ENCODE measurements around the gene ATP5PB.

Gene ATP5PB, protein sequence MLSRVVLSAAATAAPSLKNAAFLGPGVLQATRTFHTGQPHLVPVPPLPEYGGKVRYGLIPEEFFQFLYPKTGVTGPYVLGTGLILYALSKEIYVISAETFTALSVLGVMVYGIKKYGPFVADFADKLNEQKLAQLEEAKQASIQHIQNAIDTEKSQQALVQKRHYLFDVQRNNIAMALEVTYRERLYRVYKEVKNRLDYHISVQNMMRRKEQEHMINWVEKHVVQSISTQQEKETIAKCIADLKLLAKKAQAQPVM

DNA sequence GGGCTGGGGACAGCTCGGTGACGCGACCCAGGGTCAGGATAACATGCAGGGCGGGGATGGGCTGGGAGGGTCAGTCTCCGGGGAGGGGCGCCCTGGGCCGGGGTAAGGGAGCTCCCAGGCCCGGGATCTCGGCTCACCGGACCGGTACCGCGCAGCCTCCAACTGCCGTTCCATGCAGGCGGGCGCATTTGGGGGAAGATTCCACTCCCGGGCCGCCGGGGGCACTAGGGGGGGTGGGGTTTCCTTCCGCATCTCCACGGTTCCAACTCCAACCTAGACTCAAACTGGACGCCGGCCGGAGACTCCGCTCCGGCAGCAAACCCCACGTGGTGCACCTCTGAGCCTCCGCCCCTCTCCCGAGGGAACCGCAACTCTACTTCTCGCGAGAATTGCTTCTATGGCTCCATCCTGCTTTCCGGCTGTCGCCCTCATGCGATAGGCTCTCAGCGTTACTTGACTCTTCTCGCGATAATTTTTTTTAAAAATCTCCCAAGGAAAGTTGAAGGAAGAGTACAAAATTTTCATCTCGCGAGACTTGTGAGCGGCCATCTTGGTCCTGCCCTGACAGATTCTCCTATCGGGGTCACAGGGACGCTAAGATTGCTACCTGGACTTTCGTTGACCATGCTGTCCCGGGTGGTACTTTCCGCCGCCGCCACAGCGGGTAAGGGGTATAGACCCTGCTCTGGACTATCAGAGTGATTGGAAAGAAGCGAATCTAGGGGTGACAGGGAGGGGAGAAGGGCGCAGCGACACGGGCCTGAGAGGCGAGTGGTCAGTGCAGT lies at the start of gene ATP5PB, which contains the start of gene WDR77:
Gene ATP5PB (plus strand): TSS at position 547 of the 785 bp plus-strand sequence. CDS start 78 bp downstream, at position 625.
Gene WDR77 (minus strand): TSS at position 339 of the 785 bp plus-strand sequence. CDS start 87 bp downstream, at position 252.
- peak; percentile 99 for DNase-seq

- peak; percentile 47 for DNase-seq
These were observed 49.3 kb upstream of the ATP5PB start for GRCh38 chr1:111399792-111400610.

DNA sequence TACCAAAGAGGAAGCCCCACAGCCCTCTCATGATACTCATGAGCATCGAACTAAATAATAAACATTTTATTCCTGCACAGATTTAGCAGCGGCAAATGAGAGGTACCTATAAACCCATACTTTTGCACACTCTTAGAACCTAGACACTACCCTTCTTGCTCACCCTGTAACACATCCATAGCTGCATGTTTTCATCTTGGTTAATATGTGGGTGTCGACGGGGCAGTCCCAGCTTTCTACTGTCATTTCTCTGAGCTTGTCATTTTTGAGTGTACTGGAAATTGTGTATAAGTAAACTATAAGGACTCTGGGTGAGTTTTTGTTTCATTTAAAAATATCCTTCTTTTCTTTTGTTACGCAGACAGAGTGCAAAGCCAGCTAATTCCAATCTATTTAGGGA lies 47.2 kb upstream of the ATP5PB start:
- DNase-seq, result no peak

GRCh38 chr1:111404588-111404987 lies 44.7 kb upstream of the ATP5PB start:
- no peak for DNase-seq

DNA sequence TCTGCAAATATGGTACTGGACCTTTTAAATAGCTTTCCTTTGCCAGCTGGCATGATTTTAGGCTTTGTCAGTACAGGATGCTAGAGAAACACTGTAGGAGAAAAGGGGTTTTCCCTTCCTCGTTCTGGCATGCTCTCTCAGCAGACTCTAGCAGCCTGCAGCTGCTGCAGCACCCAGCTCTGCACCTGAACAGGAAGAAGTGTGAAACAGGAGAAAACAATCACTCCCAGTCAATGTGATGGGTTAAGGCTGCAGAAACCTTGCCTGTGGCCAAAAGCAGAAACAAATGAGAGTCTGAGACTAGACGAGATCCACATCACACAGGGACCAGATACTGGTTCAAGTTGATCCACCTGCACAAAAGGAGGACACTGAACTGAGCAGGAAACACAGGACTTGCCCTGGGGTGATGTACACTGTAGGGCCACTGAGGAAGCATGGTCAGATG lies 42.9 kb upstream of the ATP5PB start:
- peak; percentile 59 for DNase-seq

- DNase-seq, result no peak
These were observed 42.0 kb upstream of the ATP5PB start for GRCh38 chr1:111407301-111407700.

GRCh38 chr1:111412839-111413238 lies 36.4 kb upstream of the ATP5PB start:
- DNase-seq, result no peak

DNA sequence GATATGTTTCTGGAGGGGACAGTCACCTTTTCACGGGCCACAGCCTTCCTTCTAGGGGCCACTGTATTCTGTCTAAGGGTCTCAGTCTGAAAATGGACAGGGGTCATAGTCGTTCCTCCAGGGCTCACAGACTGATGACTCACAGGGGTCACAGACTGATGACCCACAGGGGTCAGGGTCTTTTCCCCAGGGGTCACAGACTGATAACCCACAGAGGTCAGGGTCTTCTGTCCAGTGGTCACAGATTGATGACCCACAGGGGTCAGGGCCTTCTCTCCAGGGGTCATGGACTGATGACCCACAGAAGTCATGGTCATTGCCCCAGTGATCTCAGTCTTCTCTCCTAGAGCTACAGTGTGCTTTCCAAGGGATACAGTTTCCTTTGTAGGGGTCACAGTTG lies 34.5 kb upstream of the ATP5PB start:
- no peak for DNase-seq

DNA sequence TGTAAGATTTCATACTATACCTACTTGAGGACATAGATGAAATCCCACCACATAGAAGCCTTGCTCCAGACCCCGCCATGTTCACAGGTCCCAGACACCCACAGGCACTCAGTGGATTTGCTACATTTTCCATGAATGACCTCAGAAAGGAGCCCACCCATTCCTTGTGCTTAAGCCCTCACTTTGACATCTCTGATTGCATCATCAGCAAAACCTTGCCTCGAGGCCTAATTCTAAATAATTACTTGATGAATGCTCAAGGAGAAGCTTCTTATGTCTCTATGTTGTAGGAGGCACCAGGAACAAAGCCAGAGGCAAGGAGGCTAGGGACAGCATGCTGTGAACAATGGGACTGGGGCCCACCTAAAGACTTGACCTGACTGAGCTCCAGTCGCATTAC lies 33.8 kb upstream of the ATP5PB start:
- no peak for DNase-seq

DNA sequence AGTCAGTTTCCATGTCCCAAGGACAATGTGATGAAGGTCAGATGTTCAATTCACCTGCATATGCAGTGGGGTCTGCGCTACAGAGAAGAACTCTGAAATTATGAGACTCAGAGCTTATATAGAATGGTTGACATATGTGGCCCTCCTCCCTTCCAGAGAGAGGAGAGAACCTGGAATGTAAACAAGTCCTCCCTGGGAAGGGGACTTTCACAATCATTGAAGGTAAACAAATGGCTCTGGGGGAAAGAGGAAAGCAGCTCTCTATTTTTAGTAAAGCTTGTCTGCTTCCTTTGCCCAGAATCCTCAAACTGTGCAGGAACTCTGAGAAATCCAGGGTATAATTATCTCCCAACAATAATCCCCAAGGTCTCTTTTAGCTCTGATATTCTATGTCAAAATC lies 31.5 kb upstream of the ATP5PB start:
- DNase-seq, result peak; percentile 15

- DNase-seq, result no peak
These were observed 30.2 kb upstream of the ATP5PB start for GRCh38 chr1:111419037-111419436.

GRCh38 chr1:111420377-111420776 lies 28.9 kb upstream of the ATP5PB start:
- no peak for DNase-seq

DNA sequence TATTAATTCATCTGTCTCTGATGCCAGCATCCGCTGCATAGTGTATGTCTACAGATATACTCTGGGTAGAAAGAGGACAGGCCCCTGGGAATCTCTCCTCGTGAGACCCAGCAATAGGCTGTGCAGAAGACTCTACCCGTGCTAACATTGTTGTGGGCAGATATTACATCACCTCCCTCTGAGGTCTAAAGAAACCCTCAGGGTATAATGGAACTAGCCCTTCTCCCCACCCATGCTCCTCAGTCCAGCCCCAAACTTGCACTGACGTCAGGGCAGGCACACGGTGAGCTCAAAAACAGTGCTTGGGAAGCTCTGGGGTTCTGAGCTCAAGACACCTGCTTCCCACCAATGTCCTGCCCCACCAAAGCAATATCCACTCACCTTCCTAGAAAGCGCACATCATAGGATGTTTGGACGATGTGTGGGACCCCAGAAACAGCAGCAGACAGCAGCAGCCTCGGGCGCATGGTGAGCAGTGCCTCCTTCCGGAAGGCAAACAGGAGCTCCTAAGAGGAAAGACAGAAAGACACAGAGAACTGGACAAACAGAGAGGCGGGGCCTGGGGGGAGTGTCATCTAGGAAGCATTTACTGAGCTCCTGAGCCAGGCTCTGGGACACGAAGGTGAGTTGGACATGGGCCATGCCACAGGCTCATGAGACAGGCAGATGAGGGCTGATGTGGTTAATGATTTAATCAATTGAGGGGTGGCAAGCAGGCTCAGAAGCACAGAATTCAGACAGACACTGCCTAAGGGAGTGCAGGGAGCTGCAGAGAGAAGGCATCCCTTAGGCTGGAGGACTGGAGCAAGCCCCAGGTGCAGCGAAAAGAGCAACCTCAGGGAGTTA lies 26.5 kb upstream of the ATP5PB start:
- DNase-seq, result no peak

DNA sequence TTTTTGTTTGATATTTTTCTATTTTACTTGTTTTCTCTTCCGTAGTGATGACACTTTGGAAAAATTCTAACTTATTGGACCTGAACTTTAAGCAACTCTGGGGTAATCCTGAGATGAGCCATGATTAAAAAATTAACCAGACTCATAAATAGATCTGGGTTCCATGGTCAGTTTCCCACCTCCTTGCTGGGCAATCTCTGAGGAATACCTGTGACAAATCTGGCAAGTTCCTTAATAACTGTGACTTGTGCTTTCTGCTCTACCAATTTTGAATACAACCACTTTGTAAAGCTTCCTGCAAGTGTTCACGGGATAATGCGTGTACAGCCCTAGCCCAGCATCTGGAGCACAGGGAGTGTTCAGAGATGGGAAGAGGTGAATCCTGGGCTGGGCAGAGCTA lies 25.0 kb upstream of the ATP5PB start:
- DNase-seq, result no peak

GRCh38 chr1:111436726-111437125 lies 12.5 kb upstream of the ATP5PB start:
- DNase-seq, result no peak

DNA sequence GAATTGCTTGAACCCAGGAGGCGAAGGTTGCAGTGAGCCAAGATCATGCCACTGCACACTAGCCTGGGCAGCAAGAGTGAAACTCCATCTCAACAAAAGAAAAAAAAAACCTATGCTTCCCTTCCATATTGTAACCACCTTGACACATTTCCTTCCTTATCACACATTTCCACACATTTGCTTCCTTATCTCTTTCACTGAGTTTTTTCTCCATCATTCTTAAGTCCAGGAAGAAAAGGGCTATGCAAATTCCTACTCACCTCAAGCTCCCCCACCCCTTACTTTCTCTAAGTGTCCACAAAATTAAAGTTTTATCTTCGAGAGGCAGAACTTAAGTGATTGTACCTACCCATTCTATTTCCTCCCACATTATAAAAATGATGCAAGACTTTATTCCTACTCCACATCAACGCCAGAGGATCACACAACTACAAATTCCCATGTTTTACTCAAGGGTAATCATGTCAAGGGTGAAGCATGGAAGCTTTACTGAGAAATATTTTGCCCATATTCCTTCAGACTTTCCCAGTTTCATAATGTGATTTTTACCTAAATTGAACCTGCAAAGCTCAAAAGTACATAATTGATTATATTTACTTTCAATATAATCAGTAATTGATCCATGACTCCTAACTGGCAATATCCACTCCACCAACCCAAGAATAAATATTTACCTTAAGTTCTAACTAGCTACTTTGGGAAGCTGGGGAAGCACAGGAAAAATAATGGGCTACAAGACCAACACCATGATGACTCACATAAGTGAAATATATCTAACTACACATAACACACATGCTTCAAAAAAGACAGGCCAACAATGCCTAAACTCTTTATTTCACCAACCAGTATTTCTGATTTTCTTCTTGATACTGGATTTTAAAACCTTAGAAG lies 9.6 kb upstream of the ATP5PB start:
- DNase-seq, result no peak

GRCh38 chr1:111441573-111442192 lies 7.6 kb upstream of the ATP5PB start:
- no peak for DNase-seq

- DNase-seq, result no peak
These were observed 6.8 kb upstream of the ATP5PB start for GRCh38 chr1:111442457-111442856.

- DNase-seq, result no peak
These were observed 5.2 kb upstream of the ATP5PB start for GRCh38 chr1:111444031-111444430.

GRCh38 chr1:111446546-111446945 lies 2.7 kb upstream of the ATP5PB start:
- no peak for DNase-seq

Data from NCI-H345 (cell line).